ENCODE results near the gene FGF8. TPM values are rescaled to one million over a fixed set of nuclear protein-coding genes. Genes with fewer than 3 reads are reported as not detected.
A peak's percentile ranks its signal among the peaks of the same experiment; 100 is the strongest.

The FGF8 gene
- total RNA-seq, 1 experiment from 2014 or later, result 0.39 TPM

DNA sequence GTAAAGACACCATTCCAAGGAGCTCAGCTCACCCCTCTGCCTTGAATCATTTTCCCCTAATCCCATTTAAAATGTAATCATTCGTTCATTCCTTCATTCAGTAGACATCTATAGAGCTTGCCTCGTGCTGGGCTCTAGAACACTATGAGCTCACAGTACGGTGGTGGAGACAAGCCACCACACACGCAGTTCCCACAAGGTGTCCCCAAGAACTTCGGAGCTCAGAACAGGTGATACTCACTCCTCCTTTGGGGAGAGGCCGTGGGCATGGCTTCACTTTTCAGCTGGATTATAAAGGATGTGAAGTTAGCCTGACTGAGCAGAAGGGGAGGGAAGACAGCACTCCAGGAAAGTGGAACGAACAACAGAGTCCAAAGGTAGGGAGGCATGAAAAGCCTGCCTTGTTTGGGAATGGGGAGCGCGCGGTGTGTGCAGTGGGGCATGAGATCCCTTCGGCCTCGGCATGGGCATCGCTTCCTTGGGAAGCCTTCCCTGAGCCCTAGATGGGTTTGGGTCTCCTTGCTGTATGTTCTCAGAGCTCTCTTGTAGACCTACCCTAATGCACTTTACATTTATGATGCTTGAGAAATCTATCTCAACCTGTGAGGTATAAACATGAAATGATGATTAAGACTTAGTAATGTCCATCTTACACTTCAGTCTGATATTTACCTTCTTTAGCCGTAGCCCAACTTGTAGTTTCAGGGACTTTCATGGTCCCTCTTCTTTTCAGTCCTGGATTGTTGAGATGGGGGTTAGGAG, 43.1 kb upstream of the FGF8 start:
- ATAC-seq (peak; percentile 63), DNase-seq (ENCODE audit: low read depth, low spot score) (no peak)
- Histone ChIP-seq H3K36me3 (ENCODE audit: control insufficient read depth, insufficient read depth, low read length) (peaks cover 11% of the 10 kb centered on the region; the same call in 1 of the 2 replicates), H3K27ac (ENCODE audit: low read length) (peak overlapping the region; percentile 98), H3K4me3 (ENCODE audit: low read depth in 2 of 2, low read length in 2 of 2) (peak overlapping the region; percentile 84 to 87), H3K4me1 (ENCODE audit: control insufficient read depth, insufficient read depth, low read length) (peaks cover 12% of the 10 kb centered on the region), H3K9me3 (ENCODE audit: control insufficient read depth, insufficient read depth, low read depth, low read length) (no peaks in the 10 kb centered on the region), H3K27me3 (ENCODE audit: control insufficient read depth, insufficient read depth, low read length) (no peaks in the 10 kb centered on the region)
- TSS peak; percentile 91 for BruUV-seq (replicated peaks)
- in situ Hi-C loops (cut with HindIII; ENCODE audit: low pct_unique_long_range_greater_than_20kb, low sequenced_read_pairs), result no loop called here
- ChIA-PET CTCF (interaction anchor here (0.5 to 1.6 kb wide), 3 partner anchors 38 to 285 kb away, joined by 3 to 6 read pairs (median 6); no protein-coding TSS in a partner anchor), POLR2A (interaction anchor here (0.6 kb wide), 1 partner anchor 142 kb away, joined by 5 read pairs; no protein-coding TSS in a partner anchor)
- intact Hi-C loops (cut with micrococcal nuclease; ENCODE audit: unreplicated experiment), result no loop called here
- TF ChIP-seq SIN3A (IDR thresholded peaks at IDR 0.05; ENCODE audit: borderline replicate concordance, insufficient read depth, low read depth, low read length), result 0 out of 2 replicates have a peak, but pooled peaks have one; percentile 51
- TF ChIP-seq, protein P1, sequence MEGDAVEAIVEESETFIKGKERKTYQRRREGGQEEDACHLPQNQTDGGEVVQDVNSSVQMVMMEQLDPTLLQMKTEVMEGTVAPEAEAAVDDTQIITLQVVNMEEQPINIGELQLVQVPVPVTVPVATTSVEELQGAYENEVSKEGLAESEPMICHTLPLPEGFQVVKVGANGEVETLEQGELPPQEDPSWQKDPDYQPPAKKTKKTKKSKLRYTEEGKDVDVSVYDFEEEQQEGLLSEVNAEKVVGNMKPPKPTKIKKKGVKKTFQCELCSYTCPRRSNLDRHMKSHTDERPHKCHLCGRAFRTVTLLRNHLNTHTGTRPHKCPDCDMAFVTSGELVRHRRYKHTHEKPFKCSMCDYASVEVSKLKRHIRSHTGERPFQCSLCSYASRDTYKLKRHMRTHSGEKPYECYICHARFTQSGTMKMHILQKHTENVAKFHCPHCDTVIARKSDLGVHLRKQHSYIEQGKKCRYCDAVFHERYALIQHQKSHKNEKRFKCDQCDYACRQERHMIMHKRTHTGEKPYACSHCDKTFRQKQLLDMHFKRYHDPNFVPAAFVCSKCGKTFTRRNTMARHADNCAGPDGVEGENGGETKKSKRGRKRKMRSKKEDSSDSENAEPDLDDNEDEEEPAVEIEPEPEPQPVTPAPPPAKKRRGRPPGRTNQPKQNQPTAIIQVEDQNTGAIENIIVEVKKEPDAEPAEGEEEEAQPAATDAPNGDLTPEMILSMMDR (IDR thresholded peaks at IDR 0.05), result no peak

DNA sequence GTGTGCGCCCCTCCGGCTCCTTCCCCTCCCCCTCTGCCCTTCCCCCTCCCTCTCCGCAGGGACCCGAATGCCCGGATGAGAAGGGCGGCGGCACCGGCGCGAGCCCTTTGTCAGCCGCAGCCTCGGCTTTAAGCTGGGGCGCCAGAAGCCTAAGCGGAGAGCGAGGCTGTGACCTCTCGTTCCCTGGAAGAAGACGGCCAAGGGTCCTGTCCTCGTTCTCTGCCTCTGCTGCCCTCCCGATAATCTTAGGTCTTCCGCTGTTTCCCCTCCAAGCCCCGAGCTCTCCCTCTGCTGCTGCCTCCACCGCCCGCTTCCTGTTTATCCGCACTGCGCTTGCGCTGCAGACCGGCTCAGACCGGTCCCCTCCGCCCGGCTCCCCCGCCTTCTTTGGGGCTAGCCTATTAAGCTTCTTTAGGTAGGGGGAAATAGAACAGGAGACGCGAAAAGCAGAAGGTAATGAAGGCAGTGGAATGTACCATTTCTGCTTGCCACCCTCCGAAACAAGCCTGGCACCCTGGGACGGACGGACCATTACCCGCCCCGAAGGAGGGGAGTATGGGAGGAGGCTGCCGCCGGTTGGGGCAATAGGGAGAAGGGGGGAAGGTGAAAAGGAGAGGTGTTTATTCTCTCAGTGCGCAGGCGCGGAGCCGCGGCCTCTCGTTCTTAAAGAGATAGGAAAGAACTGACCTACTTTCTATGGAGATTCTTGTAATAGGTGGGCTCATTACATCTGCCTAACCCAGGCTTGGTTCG, 42.4 kb upstream of the FGF8 start, which contains the start of gene OGA:
Gene OGA (minus strand): TSS at position 326 of the 753 bp plus-strand sequence. CDS start 422 bp downstream, outside the sequence.
- H3K4me3 ChIP-seq (ENCODE audit: low read depth in 2 of 2, low read length in 2 of 2), result peak within 1 kb of the TSS; percentile 84 to 98
- DNase-seq (ENCODE audit: low read depth, low spot score), result peak; percentile 99
- peak; percentile 94 for ATAC-seq
- ChIA-PET POLR2A (interaction anchor here (0.6 to 0.7 kb wide), 4 partner anchors 11 to 143 kb away, joined by 5 to 7 read pairs (median 6); no protein-coding TSS in a partner anchor), CTCF (interaction anchor here (0.5 to 1.6 kb wide), 4 partner anchors 37 to 285 kb away, joined by 3 to 6 read pairs (median 4); no protein-coding TSS in a partner anchor)
- TF ChIP-seq, protein P1 (IDR thresholded peaks at IDR 0.05), result no peak
- TF ChIP-seq POLR2AphosphoS5 (IDR thresholded peaks at IDR 0.05; ENCODE audit: low read depth, low read length) (peak; percentile 98), SIN3A (IDR thresholded peaks at IDR 0.05; ENCODE audit: borderline replicate concordance, insufficient read depth, low read depth, low read length) (peak; percentile 85; the same call in 1 of the 2 replicates), TCF7L2 (IDR thresholded peaks at IDR 0.05; ENCODE audit: low read depth, low read length) (peak; percentile 93)
- TF ChIP-seq, protein P2, sequence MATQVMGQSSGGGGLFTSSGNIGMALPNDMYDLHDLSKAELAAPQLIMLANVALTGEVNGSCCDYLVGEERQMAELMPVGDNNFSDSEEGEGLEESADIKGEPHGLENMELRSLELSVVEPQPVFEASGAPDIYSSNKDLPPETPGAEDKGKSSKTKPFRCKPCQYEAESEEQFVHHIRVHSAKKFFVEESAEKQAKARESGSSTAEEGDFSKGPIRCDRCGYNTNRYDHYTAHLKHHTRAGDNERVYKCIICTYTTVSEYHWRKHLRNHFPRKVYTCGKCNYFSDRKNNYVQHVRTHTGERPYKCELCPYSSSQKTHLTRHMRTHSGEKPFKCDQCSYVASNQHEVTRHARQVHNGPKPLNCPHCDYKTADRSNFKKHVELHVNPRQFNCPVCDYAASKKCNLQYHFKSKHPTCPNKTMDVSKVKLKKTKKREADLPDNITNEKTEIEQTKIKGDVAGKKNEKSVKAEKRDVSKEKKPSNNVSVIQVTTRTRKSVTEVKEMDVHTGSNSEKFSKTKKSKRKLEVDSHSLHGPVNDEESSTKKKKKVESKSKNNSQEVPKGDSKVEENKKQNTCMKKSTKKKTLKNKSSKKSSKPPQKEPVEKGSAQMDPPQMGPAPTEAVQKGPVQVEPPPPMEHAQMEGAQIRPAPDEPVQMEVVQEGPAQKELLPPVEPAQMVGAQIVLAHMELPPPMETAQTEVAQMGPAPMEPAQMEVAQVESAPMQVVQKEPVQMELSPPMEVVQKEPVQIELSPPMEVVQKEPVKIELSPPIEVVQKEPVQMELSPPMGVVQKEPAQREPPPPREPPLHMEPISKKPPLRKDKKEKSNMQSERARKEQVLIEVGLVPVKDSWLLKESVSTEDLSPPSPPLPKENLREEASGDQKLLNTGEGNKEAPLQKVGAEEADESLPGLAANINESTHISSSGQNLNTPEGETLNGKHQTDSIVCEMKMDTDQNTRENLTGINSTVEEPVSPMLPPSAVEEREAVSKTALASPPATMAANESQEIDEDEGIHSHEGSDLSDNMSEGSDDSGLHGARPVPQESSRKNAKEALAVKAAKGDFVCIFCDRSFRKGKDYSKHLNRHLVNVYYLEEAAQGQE (IDR thresholded peaks at IDR 0.05; ENCODE audit: insufficient read depth in 1 of 2, low read depth in 2 of 2, low read length in 1 of 2), result peak in 1 of 2 experiments; percentile 41; a peak in 1 of 4 replicates
- H3K36me3 ChIP-seq (ENCODE audit: control insufficient read depth, insufficient read depth, low read length), result peaks cover 16% of the 10 kb centered on the region
- peaks cover 15% of the 10 kb centered on the region for H3K4me1 ChIP-seq (ENCODE audit: control insufficient read depth, insufficient read depth, low read length)
- intact Hi-C loops (cut with micrococcal nuclease; ENCODE audit: unreplicated experiment) (no loop called here), in situ Hi-C loops (cut with HindIII; ENCODE audit: low pct_unique_long_range_greater_than_20kb, low sequenced_read_pairs) (no loop called here)
- no peaks in the 10 kb centered on the region for H3K27me3 ChIP-seq (ENCODE audit: control insufficient read depth, insufficient read depth, low read length)
- H3K27ac ChIP-seq (ENCODE audit: low read length), result peak within 1 kb of the TSS; percentile 98
- no peaks in the 10 kb centered on the region for H3K9me3 ChIP-seq (ENCODE audit: control insufficient read depth, insufficient read depth, low read depth, low read length)
- no TSS peak for BruUV-seq (replicated peaks)
